ENCODE measurements around the gene FAM181B.
"Not testable (repeated sequence)": the region's sequence is repeated elsewhere in the genome, so short reads cannot be mapped to it uniquely, and the experiment has no call there.

Gene FAM181B

DNA sequence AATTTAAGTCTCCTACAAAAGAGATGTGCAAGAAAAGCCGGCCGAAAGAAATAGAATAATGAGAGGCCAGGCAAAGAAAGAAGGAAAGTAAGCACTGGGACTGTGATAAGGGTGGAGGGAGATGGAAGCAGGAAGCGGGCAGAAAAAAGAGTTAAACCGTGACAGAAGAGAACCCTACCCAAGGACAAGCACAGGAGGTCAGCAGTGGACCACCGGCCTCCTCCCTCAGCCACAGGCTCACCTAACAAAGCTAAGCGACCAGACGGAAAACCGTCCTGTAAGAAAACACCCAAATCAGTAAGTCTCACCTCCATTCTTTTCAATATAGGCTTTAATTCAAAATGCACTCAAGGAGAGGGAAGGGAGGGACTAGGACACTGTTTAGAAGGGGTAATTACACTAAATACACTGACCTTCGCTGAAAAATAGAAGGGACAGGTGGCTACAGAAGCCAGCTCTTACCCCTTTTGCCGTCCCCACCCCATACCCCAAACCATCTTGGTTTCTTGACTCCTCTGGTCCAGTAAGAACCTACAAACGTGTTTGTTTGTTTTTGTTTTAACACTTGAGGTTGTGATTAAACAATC is 1.9 kb downstream of the FAM181B start:
- DNase-seq: no peak

DNA sequence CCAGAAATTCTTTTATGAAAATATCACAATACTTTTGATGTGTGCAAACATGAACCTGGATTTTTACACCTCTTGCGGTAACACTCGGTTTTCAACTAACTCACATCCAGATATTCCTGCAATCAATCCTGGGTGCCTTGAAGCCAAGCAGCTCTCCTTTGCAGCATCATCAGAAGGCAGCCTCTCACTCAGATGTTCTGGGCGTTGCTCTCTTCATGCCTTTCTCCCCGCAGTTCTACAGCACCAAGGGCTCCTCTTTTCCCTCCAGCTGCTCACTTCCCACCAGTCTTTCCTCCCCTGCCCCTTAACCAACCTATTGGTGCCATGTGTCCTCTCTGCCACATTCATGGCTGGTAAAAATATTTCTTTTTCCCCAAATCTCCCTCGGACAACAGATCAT is 2.9 kb downstream of the FAM181B start:
- DNase-seq: no peak

DNA sequence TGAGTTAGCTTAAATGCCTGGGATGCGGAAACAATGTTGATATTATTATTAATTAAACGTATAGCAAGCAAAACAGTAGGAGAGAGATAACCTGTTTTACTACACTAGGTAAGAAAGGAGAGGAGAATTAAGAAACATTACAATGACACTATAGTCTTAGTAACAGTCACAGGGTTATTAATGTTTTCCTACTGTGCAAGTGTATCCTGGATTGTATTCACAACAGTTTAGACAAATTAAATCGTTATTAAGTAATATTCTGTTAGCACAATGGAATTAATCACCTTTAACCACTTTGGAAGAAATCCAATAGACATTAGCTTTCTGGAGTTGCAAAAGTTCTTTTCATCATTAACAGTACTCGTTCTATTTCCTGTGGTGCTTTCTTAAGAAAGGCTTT is 3.4 kb downstream of the FAM181B start:
- no peak for DNase-seq

GRCh38 chr11:82724026-82724425 is 9.6 kb downstream of the FAM181B start:
- no peak for DNase-seq

DNA sequence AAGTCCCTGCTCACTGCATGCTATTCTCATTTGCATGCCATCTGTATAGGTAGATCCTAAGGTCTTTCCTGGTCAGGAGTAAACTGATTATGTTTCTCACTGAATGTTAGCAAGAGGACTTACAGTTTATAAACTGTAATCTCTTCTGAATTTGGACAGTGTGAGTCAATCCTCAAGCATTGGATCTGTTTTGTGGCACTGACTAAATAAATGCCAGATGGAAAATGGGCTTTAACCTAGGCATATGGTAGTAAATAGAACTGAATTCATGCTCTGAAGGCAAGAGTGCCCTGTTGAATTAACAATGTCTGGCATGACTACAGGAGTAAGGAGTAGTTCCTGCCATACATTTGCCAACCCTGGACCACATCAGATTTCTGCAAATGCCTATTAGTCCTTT is 11.4 kb downstream of the FAM181B start:
- DNase-seq: no peak

- DNase-seq: no peak
These were observed 13.2 kb downstream of the FAM181B start for GRCh38 chr11:82720267-82721065.

DNA sequence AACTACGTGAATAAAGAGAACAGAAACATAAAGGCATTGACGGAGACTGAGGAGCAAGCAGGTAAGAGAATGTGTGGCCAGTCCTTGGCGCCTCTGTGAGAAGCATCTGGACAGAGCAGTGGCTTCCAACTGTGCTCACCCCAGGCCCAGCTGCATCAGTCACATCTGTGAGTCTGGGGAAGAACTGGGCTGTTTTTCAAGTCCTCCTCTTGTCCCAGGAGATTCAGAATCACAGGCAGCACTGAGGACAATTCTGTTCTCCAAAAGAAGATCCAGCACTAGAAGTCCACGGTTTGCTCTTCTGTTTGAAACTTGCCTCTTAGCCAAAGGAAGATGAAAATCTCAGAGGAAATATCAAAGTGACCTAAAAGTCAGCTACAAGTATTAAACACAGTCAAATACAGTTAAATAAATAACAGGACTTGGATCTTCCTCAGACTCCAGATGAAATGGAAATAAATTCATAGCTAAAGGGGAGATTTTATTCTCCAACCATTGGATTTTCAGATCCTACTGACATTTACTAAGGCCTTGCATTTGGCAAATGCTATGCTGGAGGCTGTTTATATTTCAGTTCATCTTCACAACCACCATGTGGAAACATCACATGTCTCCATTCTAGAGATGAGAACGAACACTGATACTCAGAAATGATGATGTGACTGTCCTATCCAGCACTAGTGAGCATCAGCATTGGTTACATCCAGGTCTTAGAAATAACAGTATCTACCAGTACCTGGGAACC is 14.1 kb downstream of the FAM181B start:
- no peak for DNase-seq

DNA sequence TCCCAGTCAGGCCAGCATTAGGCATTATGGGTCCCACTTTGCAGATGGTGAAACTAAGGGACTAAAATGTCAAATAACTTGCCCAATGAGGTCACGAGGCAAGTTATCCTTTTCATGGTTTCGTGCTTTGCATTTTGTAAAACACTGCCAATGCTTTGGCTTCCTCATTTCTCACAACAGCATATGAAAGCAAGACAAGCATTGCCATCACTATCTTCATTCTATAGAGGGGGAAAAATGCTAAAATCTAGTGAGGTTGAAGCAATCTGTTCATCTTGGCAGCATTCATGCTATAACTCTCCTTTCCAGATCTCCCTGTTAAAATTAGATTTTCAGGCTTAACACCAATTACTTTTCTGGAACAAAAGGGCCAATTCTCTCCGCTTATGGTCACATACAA is 14.8 kb downstream of the FAM181B start:
- DNase-seq: no peak

DNA sequence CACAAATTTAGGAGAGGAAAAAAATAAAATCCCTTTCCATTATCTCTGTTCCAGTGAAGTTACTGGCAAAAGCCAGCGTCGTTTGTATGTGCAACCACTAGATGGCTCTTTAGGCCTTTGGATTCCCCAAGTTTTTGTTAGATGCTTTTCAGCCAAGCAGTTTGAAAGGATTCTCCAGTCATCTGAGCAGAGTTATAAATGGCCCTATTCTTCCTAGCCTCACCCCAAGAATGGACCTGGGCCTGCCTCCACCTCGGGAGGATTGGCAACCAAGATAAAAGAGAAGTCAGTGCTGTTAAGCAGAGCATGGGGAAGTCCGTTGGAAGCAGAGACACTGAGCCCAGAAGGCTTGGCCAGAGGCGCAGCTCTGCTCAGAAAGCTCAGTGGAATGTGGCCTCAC is 15.4 kb downstream of the FAM181B start:
- DNase-seq: peak; percentile 19

- DNase-seq: no peak
These were observed 19.1 kb downstream of the FAM181B start for GRCh38 chr11:82714346-82715174.

GRCh38 chr11:82711648-82712047 is 22.0 kb downstream of the FAM181B start:
- DNase-seq: no peak

GRCh38 chr11:82703796-82704195 is 29.9 kb downstream of the FAM181B start:
- no peak for DNase-seq

DNA sequence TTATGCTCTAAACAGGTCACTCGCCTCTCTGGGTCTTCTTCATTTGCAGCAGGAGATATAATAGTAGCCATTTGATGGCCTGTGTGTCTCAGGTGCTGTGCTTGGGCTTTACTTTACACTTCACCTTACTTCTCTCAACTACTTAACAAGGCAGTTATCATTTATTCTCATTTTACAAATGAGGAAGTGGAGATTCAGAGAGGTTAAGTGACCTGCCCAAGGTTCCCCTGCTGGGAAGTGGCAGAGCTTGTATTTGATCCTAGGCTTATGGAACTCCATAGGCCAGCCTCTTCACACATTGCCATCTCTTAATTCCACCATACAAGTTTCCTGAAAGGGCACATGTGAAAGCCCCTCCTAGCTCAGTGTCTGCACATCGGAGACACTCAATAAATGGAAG is 30.4 kb downstream of the FAM181B start:
- DNase-seq: no peak

- peak; percentile 6 for DNase-seq
These were observed 31.7 kb downstream of the FAM181B start for GRCh38 chr11:82701847-82702520.

DNA sequence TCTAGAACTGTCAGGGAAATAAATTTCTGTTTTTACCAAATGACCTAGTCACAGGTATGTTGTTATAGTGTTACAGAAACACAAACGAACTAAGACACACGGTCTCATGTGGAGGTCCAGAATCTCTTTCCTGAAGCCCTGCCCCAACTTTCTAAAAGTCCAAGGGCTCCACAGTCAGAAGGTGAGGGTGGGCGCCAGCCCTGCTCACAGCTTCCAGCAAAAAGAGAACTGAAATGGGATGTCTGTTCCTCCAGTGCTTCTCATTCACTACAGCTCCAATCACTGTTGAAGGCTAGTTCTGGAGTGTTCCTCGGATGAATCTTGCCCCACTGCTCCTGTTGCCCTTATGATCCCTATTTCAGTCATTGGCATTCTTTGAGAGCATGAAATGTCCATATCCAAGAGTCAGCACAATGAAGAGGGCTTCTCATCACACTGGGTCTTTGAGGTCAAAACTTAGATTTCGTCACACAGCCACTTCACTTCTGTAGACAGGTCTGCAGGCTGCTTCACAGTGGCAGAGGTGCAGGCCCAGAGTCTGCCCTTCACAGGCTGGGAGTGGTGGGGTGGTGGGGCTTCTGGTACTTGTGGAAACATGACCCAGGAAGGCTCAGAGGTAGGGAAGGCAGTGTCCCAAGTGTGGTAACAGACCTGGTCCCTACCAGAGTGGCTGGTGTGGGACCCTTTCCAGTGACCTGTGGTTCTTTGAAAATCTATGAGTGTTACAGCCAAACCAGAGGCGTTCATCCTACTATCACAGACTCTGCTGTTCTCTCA is 34.9 kb downstream of the FAM181B start:
- DNase-seq: no peak

DNA sequence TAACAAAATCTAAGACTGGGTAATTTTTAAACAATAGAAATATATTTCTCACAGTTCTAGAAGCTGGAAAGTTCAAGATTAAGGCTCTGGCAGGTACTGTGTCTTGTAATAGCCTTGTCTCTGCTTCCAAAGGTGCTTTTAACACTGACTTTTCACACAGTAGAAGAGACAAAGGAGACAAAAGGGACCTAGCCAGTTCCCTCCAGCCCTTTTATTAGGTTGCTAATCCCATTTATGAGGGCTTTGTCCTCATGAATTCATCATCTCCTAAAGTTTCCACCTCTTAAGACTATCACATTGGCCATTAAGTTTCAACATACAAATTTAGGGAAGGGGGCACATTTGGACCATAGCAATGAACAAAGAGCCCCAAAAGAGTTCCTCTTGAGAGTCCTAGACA is 40.7 kb downstream of the FAM181B start:
- DNase-seq: no peak

GRCh38 chr11:82689347-82689746 is 44.3 kb downstream of the FAM181B start:
- not testable (repeated sequence) for DNase-seq

GRCh38 chr11:82686211-82686610 is 47.5 kb downstream of the FAM181B start:
- no peak for DNase-seq

- DNase-seq: no peak
These were observed 50.6 kb downstream of the FAM181B start for GRCh38 chr11:82683029-82683428.

DNA sequence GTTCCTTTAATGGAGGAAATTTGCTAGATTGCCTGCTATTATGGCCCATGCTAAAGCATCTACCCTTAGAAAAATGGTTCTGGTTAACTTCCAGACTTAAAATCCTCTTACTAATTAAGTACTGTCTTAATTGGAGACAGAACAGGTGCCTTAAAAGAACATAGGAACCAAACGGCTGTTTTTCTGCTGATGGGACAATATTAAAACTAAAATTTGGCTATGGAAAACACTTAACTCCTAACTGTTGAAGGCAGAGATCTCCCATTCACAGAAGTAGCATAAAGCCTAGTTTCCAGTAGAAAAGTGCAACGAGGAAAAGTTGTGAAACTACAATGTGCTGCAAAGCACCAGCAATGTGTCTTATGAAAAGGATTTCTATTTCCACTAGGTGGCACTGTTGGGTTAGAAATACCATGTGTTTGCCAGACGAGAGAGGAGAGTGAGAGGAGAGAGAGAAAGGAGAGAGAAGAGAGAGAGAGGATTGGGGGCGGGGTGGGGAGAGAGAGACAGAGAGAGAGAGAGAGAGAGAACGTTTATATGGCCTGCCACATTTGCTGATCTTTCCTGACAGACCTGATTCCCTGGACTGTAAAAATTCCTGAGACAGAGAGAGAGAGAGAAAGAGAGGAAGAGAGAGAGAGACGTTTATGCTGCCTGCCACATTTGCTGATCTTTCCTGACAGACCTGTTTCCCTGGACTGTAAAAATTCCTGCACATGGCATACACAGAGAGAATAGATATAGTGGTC is 51.5 kb downstream of the FAM181B start:
- peak; percentile 34 for DNase-seq

DNA sequence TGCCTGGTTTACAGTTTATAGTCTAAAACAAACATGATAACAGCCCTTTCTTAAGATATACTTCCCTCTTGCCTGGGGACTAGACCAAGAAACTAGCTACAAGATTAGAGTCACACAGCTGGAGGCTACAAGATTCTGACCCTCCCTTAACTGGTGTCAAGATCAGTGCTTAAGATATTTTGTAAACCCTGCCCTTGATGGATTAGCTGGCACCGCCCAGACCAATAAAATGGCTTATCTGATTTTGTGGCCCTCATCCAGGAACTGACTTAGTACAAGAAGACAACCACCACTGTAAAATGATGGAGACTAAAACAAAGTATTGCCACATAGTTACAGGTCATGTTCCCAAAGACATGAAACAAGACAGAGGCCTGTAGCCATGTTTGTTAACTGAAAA is 53.4 kb downstream of the FAM181B start:
- no peak for DNase-seq

Data from DMS153 (cell line).